GM18870 (cell line): Measurements from ENCODE around the gene DNAJB6.

Source experiments
- ATAC-seq: cut with Tn5 transposase; IDR thresholded peaks from one replicate; pipeline ENCODE4 v1.9.1; 2021; ENCODE audit warnings: moderate library complexity; ENCODE audit not compliant: unreplicated experiment

Gene DNAJB6

GRCh38 chr7:157407512-157408257, 70.9 kb downstream of the DNAJB6 start:
- ATAC-seq, result no peak

- no peak for ATAC-seq
Observed at GRCh38 chr7:157408258-157409101, 71.7 kb downstream of the DNAJB6 start.

- no peak for ATAC-seq
Observed at GRCh38 chr7:157409149-157409752, 72.4 kb downstream of the DNAJB6 start.

- no peak for ATAC-seq
Observed at GRCh38 chr7:157409753-157410727, 73.2 kb downstream of the DNAJB6 start.

- no peak for ATAC-seq
Observed at GRCh38 chr7:157410831-157411556, 74.2 kb downstream of the DNAJB6 start.

- ATAC-seq, result no peak
Observed at GRCh38 chr7:157411580-157411979, 74.8 kb downstream of the DNAJB6 start.

GRCh38 chr7:157412021-157412443, 75.2 kb downstream of the DNAJB6 start:
- no peak for ATAC-seq

- ATAC-seq, result no peak
Observed at GRCh38 chr7:157412491-157413180, 75.8 kb downstream of the DNAJB6 start.

- ATAC-seq, result no peak
Observed at GRCh38 chr7:157413881-157414701, 77.3 kb downstream of the DNAJB6 start.

- no peak for ATAC-seq
Observed at GRCh38 chr7:157414702-157415096, 77.9 kb downstream of the DNAJB6 start.

- ATAC-seq, result no peak
Observed at GRCh38 chr7:157415486-157415885, 78.7 kb downstream of the DNAJB6 start.

GRCh38 chr7:157416011-157416410, 79.2 kb downstream of the DNAJB6 start:
- no peak for ATAC-seq

GRCh38 chr7:157418204-157419034, 81.6 kb downstream of the DNAJB6 start:
- ATAC-seq, result no peak

- ATAC-seq, result no peak
Observed at GRCh38 chr7:157419035-157419293, 82.2 kb downstream of the DNAJB6 start.

- no peak for ATAC-seq
Observed at GRCh38 chr7:157422279-157422678, 85.5 kb downstream of the DNAJB6 start.

GRCh38 chr7:157423348-157423747, 86.5 kb downstream of the DNAJB6 start:
- no peak for ATAC-seq

GRCh38 chr7:157423886-157424565, 87.2 kb downstream of the DNAJB6 start:
- ATAC-seq, result no peak
